Bronchial epithelial cell (primary cell): ENCODE measurements around the gene LACTB. TPM values are rescaled to one million over a fixed set of nuclear protein-coding genes. Genes with fewer than 3 reads are reported as not detected.
A peak's percentile ranks its signal among the peaks of the same experiment; 100 is the strongest.

Source experiments
- DNase-seq: peaks from one replicate; pipeline ENCODE4 v3.0.0-alpha.2; 2010; ENCODE audit warnings: low read depth
- FAIRE-seq: peaks from 2 replicates; lab custom pipeline; 2011; peaks lifted over from hg19 to GRCh38; lab: Jason Lieb, UNC
- H3K27me3 ChIP-seq: 2 replicates; pipeline ENCODE4 v1.5.1; 2011; ENCODE audit warnings: low read length; ENCODE audit not compliant: control insufficient read depth, insufficient read depth
- H3K36me3 ChIP-seq: 2 replicates; pipeline ENCODE4 v1.5.1; 2011; ENCODE audit warnings: low read length; ENCODE audit not compliant: control insufficient read depth, insufficient read depth
- H3K4me3 ChIP-seq: 2 replicates; pipeline ENCODE4 v1.5.1; 2011; ENCODE audit warnings: mild to moderate bottlenecking, low read depth, low read length, control low read depth
- total RNA-seq: library from RNA; depleted of rRNA; stranded (reverse); fragments of >200 nt; gene quantifications from 2 replicates; pipeline ENCODE4 v1.2.1, GENCODE V29; 2014
- TF ChIP-seq, protein P1 (sequence below): IDR thresholded peaks from 2 replicates; pipeline ENCODE4 v1.5.1; 2011; ENCODE audit warnings: mild to moderate bottlenecking, moderate library complexity, low read length, control low read depth, inconsistent platforms; ENCODE audit not compliant: insufficient read depth, severe bottlenecking

LACTB gene
- total RNA-seq, 1 donor from 2014 or later: 14.5 TPM

DNA sequence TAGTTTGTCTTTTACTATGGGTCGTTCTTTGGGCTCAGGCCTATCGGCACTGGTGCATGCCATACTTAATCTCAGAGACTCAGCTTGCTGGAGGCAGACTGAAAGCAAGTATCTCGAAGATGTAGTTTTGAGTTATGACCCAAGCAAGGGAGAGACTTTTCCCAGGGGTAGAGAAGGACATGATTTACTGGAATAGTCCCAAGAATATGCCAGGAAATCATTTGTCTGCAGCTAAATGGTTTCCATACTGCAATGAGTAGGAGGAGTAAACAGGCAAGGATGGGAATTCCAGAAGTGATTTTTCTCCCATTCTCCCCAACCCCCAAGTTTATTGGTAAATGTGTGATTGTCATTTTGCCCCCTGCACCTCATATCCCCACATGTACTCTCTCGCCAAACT, 35.4 kb upstream of the LACTB start:
- Histone ChIP-seq H3K36me3 (no peaks in the 10 kb centered on the region), H3K27me3 (no peaks in the 10 kb centered on the region), H3K4me3 (no peak overlapping the region)
- DNase-seq (no peak), FAIRE-seq (no peak)
- TF ChIP-seq, protein P1, sequence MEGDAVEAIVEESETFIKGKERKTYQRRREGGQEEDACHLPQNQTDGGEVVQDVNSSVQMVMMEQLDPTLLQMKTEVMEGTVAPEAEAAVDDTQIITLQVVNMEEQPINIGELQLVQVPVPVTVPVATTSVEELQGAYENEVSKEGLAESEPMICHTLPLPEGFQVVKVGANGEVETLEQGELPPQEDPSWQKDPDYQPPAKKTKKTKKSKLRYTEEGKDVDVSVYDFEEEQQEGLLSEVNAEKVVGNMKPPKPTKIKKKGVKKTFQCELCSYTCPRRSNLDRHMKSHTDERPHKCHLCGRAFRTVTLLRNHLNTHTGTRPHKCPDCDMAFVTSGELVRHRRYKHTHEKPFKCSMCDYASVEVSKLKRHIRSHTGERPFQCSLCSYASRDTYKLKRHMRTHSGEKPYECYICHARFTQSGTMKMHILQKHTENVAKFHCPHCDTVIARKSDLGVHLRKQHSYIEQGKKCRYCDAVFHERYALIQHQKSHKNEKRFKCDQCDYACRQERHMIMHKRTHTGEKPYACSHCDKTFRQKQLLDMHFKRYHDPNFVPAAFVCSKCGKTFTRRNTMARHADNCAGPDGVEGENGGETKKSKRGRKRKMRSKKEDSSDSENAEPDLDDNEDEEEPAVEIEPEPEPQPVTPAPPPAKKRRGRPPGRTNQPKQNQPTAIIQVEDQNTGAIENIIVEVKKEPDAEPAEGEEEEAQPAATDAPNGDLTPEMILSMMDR: no peak

DNA sequence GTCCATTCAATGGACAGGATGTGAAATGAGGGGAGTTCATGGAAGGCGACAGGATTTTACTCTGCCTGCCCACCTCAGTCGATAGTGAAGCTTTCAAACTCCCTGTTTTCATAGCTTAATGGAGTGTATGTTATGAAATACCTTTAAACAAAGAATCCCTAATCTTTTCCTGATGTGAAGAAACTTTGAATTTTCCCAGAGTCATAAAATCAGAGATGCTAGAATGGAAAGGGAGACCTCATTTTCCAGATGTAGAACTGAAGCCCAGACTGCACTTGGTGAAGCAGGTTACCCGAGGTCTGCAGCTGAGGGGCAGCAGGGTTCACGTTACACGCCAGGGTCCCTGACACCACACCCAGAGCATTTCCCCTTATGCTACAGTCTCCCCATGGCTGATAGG, 34.7 kb upstream of the LACTB start:
- no peak for DNase-seq
- Histone ChIP-seq H3K4me3 (no peak overlapping the region), H3K27me3 (no peaks in the 10 kb centered on the region), H3K36me3 (no peaks in the 10 kb centered on the region)
- TF ChIP-seq, protein P1: no peak
- FAIRE-seq: no peak

DNA sequence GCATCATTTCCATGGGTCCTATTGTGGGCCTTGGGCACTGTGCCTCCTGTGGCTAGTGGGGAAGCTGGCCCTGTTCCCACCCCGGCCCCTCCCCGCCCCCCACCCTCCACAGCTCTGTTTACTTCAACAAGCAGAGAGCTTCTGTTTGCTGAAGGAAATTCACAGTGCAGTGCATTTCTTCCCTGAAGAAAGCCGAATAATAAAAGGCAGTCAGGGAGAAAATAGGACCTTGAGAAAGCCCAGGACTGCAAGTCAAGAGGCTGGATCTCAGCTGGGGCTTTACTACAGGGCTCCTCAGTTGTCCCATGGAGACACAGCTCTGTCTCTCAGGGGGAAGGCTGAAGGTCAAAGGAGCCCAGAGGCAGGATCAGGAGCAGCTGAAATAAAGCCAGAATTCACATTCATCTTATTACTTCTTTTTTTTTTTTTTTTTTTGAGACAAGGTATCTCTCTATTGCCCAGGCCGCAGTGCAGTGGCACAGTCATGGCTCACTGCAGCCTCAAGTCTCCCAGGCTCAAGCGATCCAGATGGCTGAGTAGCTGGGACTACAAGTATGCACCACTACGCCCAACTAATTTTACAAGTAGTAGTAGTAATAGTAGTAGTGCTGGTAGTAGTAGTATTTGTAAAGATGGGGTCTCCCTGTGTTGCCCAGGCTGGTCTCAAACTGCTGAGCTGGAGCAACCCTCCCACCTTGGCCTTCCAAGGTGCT, 33.0 kb upstream of the LACTB start:
- no peaks in the 10 kb centered on the region for H3K27me3 ChIP-seq
- no peak for DNase-seq
- TF ChIP-seq, protein P1: no peak
- H3K36me3 ChIP-seq: no peaks in the 10 kb centered on the region
- no peak for FAIRE-seq
- H3K4me3 ChIP-seq: no peak overlapping the region

DNA sequence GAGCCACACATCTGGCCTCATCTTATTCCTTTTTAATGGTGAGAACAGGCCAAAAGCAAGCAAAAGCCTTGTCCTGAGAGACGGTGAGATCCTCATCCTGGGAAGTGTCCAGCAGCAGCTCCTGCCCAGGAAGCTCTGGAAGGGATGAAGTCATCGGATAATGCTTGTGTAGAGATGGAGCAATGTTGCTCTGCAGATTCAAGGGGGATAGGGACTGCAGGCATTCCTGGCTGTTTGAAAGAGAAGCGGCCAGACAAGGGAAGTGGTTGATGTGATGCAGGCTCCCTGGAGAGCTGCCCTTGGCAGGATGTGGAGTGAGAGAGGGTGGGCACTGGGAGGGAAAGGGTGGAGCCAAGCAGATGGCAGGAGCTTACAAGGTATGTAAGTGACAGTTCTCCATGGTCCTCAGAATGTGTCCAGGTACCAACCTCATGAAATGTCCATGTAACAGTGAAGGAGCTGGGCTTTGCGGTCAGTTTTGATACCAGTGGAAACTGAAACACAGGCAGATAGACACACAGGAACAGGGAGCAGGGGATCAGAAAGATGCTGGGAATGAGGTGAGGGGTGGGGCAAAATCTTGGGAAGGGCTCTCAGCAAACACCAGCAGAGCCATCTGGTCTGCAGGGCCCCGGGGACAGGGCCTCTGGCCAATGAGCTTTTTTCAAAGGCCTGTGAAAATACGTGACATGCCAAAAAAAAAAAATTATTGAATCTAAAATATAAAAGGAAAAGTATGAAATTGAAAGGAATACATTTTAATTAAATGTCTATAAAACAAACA, 32.2 kb upstream of the LACTB start:
- TF ChIP-seq, protein P1: no peak
- Histone ChIP-seq H3K36me3 (no peaks in the 10 kb centered on the region), H3K4me3 (no peak overlapping the region), H3K27me3 (no peaks in the 10 kb centered on the region)
- FAIRE-seq (no peak), DNase-seq (peak; percentile 47)

DNA sequence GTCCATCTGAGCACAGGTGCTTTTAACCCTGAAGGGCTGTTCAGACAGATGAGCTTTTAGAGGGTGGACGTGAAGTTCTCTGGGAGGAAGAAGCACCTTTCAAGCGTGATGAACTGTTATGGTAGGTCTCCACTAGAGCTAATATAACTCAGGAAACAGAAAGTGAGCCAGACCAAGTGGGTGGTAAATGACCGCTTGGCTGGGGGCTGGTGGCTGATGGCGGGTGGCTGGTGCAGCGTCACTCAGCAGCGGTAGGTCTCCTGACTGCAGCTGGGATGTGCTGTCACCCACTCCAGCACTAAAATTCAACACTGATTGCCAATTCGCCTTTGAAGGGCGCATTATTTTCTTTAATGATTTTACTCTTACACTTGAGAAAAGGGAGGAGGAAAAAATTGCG, 31.2 kb upstream of the LACTB start:
- H3K4me3 ChIP-seq: no peak overlapping the region
- H3K27me3 ChIP-seq: no peaks in the 10 kb centered on the region
- TF ChIP-seq, protein P1: no peak
- FAIRE-seq (no peak), DNase-seq (no peak)
- no peaks in the 10 kb centered on the region for H3K36me3 ChIP-seq
